NT2/D1 (cell line): ENCODE data around the gene TRIM72.
"Not testable (repeated sequence)": the region's sequence is repeated elsewhere in the genome, so short reads cannot be mapped to it uniquely, and the experiment has no call there.

Experiments
- DNase-seq: peaks from one replicate; pipeline ENCODE4 v3.0.0-alpha.2; 2011; ENCODE audit warnings: low read depth, low spot score
- H3K27me3 ChIP-seq: 2 replicates; pipeline ENCODE4 v1.6.0; 2011; ENCODE audit warnings: mild to moderate bottlenecking; ENCODE audit not compliant: insufficient read length, insufficient read depth
- H3K36me3 ChIP-seq: 2 replicates; pipeline ENCODE4 v1.6.1; 2011; ENCODE audit warnings: mild to moderate bottlenecking, low read length, mixed read lengths; ENCODE audit not compliant: insufficient read depth, insufficient read length
- H3K4me1 ChIP-seq: 2 replicates; pipeline ENCODE4 v1.5.1; 2011; ENCODE audit not compliant: insufficient read depth, insufficient read length
- H3K4me3 ChIP-seq: 2 replicates; pipeline ENCODE4 v1.5.1; 2011; ENCODE audit warnings: low read depth; ENCODE audit not compliant: insufficient read length
- H3K9ac ChIP-seq: 2 replicates; pipeline ENCODE4 v1.6.0; 2011; ENCODE audit warnings: low read depth; ENCODE audit not compliant: insufficient read length
- H3K9me3 ChIP-seq: 2 replicates; pipeline ENCODE4 v1.5.1; 2011; ENCODE audit warnings: mild to moderate bottlenecking, low read length; ENCODE audit not compliant: insufficient read depth
- SUZ12 ChIP-seq: IDR thresholded peaks from 2 replicates; pipeline ENCODE4 v1.6.1; 2011; ENCODE audit not compliant: insufficient read length, insufficient read depth; ENCODE audit errors: extremely low read depth
- YY1 ChIP-seq: IDR thresholded peaks from 2 replicates; pipeline ENCODE4 v1.6.1; 2011; ENCODE audit not compliant: insufficient read length, insufficient read depth
- ZNF274 ChIP-seq: IDR thresholded peaks from 2 replicates; pipeline ENCODE4 v1.6.1; 2011; ENCODE audit warnings: mild to moderate bottlenecking, low read depth, low read length

The TRIM72 gene

DNA sequence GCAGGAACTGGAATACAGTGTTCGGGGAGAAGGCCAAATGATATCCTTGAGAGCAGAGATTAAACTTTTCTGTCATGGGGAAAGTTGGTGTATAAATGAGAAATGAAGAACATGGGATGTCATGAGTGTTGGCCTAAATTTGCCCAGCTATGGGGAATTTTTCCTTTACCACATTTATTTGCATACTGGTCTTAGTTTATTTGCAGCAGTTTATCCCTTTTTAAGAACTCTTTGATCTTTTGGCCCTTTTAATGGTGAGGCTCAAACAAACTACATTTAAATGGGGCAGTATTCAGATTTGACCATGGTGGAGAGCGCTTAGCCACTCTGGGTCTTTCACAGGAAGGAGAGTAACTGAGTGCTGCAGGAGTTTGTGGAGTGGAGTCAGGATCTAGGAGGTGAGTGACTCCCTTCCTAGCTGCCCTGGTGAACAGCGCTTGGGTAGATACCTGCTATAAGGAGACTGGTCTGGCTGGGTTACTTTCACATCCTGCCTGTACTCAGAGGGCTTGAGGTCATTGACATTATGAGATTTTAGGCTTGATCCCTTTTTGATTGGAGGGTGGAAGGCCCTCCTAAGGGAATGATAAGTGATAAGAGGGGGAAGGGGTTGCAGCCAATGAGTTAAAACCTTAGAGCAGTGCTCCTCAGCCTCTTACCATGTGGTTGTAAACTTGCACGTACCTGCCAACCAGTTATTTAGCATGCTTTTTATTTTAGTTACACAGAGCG is 22.1 kb upstream of the TRIM72 start:
- TF ChIP-seq ZNF274 = no peak
- TF ChIP-seq SUZ12 = no peak
- TF ChIP-seq YY1 = no peak
- Histone ChIP-seq H3K4me3 (no peak overlapping the region), H3K9me3 (no peaks in the 10 kb centered on the region), H3K27me3 (no peaks in the 10 kb centered on the region), H3K36me3 (peaks cover 99% of the 10 kb centered on the region), H3K9ac (no peak overlapping the region), H3K4me1 (no peaks in the 10 kb centered on the region)
- no peak for DNase-seq

DNA sequence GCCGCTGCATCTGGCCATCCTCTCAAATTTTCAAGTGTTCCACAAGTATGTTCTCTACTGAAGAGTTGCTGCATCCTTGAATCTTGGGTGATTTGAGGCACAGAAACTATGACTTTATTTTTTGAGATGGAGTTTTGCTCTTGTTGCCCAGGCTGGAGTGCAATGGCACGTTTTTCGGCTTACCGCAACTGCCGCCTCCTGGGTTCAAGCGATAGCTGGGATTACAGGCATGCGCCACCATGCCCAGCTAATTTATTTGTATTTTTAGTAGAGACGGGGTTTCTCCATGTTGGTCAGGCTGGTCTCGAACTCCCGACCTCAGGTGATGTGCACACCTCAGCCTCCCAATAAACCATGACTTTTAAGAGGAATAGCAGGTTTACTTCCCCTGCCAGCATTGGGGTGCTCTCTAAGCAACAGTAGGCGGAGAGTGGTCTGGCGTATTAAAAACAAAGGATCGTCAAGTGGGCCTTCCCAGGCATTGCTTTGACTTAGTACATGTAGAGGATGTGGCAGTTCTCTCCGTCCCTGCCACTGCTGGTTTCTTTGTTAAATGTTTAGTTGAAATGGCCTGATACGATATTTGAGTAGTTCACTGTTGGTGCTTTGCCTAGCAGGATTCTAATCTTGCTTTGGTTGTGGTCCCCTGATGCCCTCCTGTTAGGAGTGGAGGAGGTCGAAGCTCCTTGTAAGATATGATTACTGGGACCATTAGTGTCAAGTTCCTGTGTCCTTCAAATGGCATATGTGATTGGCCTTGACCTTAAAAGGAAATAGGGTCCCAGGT is 20.9 kb upstream of the TRIM72 start:
- TF ChIP-seq SUZ12 (no peak), ZNF274 (no peak)
- H3K27me3 ChIP-seq = no peaks in the 10 kb centered on the region
- H3K36me3 ChIP-seq = peaks cover 91% of the 10 kb centered on the region
- H3K4me1 ChIP-seq = no peaks in the 10 kb centered on the region
- DNase-seq = no peak
- no peak overlapping the region for H3K9ac ChIP-seq
- no peak overlapping the region for H3K4me3 ChIP-seq
- H3K9me3 ChIP-seq = no peaks in the 10 kb centered on the region

DNA sequence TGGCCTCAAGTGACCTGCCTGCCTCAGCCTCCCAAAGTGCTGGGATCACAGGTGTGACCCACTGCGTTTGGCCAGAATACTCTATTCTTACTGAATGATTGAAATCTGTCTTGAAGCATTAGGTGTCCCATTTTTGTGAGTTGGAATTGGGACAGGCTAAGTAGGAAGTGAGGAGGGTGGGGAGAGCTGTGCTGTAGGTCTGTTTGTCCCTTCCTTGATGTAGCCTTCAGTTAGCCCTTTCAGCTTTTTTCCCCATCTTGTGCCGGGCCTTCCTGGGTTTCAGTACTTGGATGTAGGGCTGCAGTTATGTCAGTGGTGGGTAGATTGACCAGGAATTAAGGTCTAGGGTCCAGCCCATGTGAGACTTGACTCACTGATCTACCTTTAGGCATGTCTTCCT is 20.0 kb upstream of the TRIM72 start:
- Histone ChIP-seq H3K9ac (no peak overlapping the region), H3K4me3 (no peak overlapping the region), H3K4me1 (no peaks in the 10 kb centered on the region), H3K36me3 (peaks cover 87% of the 10 kb centered on the region), H3K27me3 (no peaks in the 10 kb centered on the region), H3K9me3 (no peaks in the 10 kb centered on the region)
- no peak for TF ChIP-seq YY1
- no peak for TF ChIP-seq ZNF274
- no peak for DNase-seq

DNA sequence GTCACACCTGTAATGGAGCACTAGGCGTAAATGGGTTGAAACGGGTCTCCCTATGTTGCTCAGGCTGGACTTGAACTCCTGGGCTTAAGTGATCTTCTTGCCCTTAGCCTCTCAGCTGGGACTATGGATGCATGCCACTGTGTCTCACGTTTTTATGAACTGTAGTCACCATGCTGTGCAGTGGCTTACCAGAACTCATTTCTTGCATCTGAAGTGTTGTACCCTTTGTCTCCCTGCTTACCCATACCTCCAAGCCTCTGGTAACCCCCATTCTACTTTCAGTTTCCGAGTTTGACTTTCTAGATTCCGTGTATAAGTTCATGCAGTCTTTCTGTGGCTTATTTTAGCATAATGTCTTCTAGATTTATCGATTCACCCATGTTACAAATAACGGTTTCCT is 19.0 kb upstream of the TRIM72 start:
- Histone ChIP-seq H3K36me3 (peaks cover 83% of the 10 kb centered on the region), H3K9ac (no peak overlapping the region), H3K4me1 (no peaks in the 10 kb centered on the region), H3K9me3 (no peaks in the 10 kb centered on the region), H3K4me3 (no peak overlapping the region), H3K27me3 (no peaks in the 10 kb centered on the region)
- DNase-seq = no peak
- no peak for TF ChIP-seq SUZ12
- TF ChIP-seq ZNF274 = no peak
- TF ChIP-seq YY1 = no peak

DNA sequence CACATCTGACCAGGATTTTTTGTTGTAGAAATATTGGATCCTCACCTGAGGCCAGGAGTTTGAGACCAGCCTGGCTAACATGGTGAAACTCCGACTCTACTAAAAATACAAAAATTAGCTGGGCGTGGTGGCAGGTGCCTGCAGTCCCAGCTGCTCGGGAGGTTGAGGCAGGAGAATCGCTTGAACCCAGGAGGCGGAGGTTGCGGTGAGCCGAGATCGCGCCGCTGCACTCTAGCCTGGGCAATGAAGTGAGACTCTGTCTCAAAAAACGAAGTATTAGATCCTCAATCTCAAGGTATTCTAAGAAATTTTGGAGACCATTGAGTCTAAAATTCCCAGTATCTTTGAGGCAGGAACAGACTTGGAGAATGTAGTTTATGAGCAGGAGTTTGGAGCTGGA is 18.1 kb upstream of the TRIM72 start:
- not testable (repeated sequence) for H3K4me3 ChIP-seq, H3K9ac ChIP-seq, H3K4me1 ChIP-seq, DNase-seq, H3K27me3 ChIP-seq, H3K9me3 ChIP-seq
- peaks cover 73% of the 10 kb centered on the region for H3K36me3 ChIP-seq

GRCh38 chr16:31196324-31197088 is 17.4 kb upstream of the TRIM72 start:
- Histone ChIP-seq H3K27me3 (no peaks in the 10 kb centered on the region), H3K9me3 (no peaks in the 10 kb centered on the region), H3K36me3 (peaks cover 67% of the 10 kb centered on the region), H3K4me1 (no peaks in the 10 kb centered on the region), H3K4me3 (no peak overlapping the region), H3K9ac (no peak overlapping the region)
- DNase-seq = no peak
- TF ChIP-seq ZNF274 = no peak
- TF ChIP-seq SUZ12 = no peak
- no peak for TF ChIP-seq YY1

DNA sequence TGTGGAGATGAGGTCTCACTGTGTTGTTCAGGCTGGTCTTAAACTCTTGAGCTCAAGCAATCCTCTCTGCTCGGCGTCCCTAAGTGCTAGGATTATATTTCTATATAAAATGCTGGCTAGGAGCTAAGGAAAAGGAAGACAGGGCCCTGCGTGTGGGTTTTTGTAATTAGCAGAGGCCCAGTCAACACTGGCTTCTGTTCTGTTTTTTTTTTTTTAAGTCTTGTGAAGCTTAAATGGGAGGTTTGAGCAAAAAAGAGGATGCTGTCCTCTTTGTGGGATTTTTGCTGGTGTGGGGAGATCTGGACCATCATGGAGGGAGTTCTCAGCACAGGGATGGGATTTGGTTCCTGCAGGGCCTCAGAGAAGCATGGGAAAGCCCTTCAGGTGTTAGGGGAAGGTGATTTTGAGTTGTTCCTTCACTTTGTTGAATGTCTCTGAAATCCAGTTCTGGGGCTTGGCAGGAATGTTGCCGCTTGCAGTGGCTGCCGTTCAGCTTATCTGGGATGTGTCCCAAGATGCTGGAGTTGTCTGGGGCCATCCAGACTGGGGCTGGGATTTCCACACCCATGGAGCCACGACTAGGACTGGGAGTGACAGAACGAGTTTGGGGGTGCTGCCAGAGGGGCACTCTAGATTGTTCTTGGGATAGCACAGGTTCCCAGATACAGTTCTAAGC is 15.6 kb upstream of the TRIM72 start:
- no peak for DNase-seq
- no peaks in the 10 kb centered on the region for H3K4me1 ChIP-seq
- H3K36me3 ChIP-seq = peaks cover 49% of the 10 kb centered on the region
- no peak for TF ChIP-seq ZNF274
- no peak for TF ChIP-seq SUZ12
- no peak for TF ChIP-seq YY1
- no peaks in the 10 kb centered on the region for H3K9me3 ChIP-seq
- no peak overlapping the region for H3K9ac ChIP-seq
- H3K4me3 ChIP-seq = no peak overlapping the region
- H3K27me3 ChIP-seq = peaks cover 10% of the 10 kb centered on the region
